ENCODE results near the gene ABTB1. TPM values are rescaled to one million over a fixed set of nuclear protein-coding genes. Genes with fewer than 3 reads are reported as not detected.

Gene ABTB1
- total and polyA plus RNA-seq, 7 donors = 18.0 to 75.3 (median 36.5) TPM

DNA sequence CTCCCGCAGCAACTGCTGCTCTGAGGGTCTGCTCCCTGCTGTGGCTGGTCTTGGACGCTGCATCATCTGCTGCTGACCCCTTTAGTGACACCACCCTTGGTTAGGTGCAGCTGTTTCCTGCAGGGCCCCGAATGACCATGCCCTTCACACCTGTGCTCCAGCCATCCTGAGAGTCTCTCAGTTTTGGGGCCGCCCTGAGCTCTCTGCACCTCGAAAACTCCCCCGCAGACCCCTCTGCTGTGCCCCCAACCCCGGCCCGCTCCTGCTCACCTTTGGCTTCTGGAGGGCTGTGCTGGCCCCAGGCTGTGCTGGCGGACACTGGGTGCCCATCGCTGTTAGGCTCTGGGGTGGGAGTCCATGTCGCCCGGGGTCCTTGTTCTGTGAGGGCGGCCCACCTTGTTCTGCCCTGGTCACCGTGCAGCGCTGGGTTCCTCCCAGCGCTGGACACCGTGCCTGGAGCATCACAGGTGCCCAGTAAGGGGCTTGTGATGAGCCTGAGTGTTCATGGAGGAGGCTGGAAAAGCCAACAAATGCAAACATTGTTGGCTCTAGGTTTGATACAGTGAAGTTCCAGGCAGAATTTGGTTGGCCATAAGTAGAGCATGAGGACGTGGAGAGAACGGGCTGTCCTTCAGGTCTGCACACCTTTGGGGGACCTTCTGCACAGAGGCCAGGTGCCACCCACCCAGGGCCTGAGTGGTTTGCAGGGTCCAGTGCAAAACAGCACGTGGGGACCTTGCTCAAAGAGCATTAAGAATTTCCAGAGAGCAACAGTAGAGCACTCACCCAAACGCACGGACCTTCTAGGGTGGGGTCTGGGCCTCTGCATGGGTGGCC lies 12.3 kb downstream of the ABTB1 start:
- TF ChIP-seq POLR2AphosphoS5 (IDR thresholded peaks at IDR 0.05) (peak in 1 of 4 donors; percentile 4), POLR2A (IDR thresholded peaks at IDR 0.05) (no peak)
- no peaks in the 10 kb centered on the region for H3K27me3 ChIP-seq
- WGBS, 2 donors = 72 to 80% methylated on average over 22 of the region's 22 CpGs
- H3K4me3 ChIP-seq = no peak overlapping the region
- H3K4me1 ChIP-seq = peaks cover 0 to 26% (median 25%) of the 10 kb centered on the region in 4 donors
- intact Hi-C loops (cut with DNase I) = loop anchor here (10.0 kb wide), 1 partner anchor 230 kb away; the partner anchor contains the start of gene KBTBD12
- H3K27ac ChIP-seq = no peak overlapping the region
- DNase-seq = peak; percentile 63
- H3K36me3 ChIP-seq = peaks cover 0 to 4% (median 0%) of the 10 kb centered on the region in 4 donors
- no peaks in the 10 kb centered on the region for H3K9me3 ChIP-seq

DNA sequence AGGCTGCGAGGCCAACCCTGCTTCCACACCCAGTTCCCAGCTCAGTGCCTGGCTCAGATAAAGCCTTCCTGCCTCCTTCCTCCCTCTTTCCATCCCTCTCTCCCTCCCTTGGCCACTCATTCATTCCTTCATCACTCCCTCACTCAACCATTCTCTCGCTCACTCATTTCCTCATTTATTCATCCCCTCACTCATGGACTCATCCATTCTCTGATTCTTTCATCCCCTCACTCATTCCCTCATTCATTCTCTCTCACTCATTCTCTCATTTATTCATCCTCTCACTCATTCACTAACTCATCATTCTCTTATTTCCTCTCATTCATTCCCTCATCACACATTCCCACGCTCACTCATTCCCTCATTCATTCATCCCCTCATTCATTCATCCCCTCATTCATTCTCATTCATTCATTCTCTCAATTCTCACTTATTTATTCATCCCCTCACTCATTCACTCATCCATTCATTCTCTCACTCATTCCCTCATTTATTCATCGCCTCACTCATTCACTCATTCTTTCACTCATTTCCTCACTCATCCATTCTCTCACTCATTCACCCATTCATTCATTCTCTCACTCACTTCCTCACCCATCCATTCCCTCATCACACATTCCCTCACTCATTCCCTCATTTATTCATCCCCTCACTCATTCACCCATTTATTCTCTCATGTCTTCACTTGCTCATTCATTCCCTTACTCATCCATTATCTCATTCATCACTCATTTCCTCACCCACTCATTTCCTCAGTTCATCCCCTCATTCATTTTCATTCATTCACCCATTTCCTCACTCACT lies 13.2 kb downstream of the ABTB1 start:
- TF ChIP-seq POLR2A (IDR thresholded peaks at IDR 0.05) = no peak
- TF ChIP-seq, protein P1, sequence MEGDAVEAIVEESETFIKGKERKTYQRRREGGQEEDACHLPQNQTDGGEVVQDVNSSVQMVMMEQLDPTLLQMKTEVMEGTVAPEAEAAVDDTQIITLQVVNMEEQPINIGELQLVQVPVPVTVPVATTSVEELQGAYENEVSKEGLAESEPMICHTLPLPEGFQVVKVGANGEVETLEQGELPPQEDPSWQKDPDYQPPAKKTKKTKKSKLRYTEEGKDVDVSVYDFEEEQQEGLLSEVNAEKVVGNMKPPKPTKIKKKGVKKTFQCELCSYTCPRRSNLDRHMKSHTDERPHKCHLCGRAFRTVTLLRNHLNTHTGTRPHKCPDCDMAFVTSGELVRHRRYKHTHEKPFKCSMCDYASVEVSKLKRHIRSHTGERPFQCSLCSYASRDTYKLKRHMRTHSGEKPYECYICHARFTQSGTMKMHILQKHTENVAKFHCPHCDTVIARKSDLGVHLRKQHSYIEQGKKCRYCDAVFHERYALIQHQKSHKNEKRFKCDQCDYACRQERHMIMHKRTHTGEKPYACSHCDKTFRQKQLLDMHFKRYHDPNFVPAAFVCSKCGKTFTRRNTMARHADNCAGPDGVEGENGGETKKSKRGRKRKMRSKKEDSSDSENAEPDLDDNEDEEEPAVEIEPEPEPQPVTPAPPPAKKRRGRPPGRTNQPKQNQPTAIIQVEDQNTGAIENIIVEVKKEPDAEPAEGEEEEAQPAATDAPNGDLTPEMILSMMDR (IDR thresholded peaks at IDR 0.05) = no peak
- TF ChIP-seq EP300 (IDR thresholded peaks at IDR 0.05) = no peak
- TF ChIP-seq POLR2AphosphoS5 (IDR thresholded peaks at IDR 0.05) = no peak
- H3K4me3 ChIP-seq = no peak overlapping the region
- no peaks in the 10 kb centered on the region for H3K27me3 ChIP-seq
- no peak for DNase-seq
- peaks cover 0 to 34% (median 33%) of the 10 kb centered on the region in 4 donors for H3K4me1 ChIP-seq
- H3K27ac ChIP-seq = no peak overlapping the region
- H3K36me3 ChIP-seq = no peaks in the 10 kb centered on the region
- WGBS, 2 donors = 76 to 80% methylated on average over 4 of the region's 4 CpGs
- H3K9me3 ChIP-seq = no peaks in the 10 kb centered on the region
- intact Hi-C loops (cut with DNase I) = loop anchor here (10.0 kb wide), 1 partner anchor 229 kb away; the partner anchor contains the start of gene KBTBD12

- intact Hi-C loops (cut with DNase I) = loop anchor here (10.0 kb wide), 1 partner anchor 228 kb away; the partner anchor contains the start of gene KBTBD12
- TF ChIP-seq, protein P1 (IDR thresholded peaks at IDR 0.05) = no peak
- TF ChIP-seq POLR2AphosphoS5 (IDR thresholded peaks at IDR 0.05) (no peak), POLR2A (IDR thresholded peaks at IDR 0.05) (no peak), EP300 (IDR thresholded peaks at IDR 0.05) (no peak)
Observed at GRCh38 chr3:127686512-127686894, 13.8 kb downstream of the ABTB1 start.

DNA sequence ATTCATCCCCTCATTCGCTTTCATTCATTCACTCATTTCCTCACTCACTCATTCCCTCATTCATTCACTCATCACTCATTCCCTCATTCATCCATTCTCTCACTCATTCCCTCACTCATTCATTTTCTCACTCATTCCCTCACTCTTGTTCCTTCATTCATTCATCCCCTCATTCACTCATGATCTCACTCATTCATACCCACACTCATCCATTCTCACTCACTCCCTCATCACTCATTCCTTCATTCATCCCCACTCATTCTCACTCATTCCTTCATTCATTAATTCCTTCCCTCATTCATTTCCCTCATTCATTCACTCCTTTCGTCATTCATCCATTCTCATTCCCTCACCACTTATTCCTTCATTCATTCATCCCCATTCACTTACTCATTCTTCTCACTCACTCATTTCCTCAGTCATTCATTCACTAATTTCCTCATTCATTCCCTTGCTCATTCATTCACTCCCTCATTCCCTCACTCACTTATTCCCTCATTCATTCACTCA lies 14.5 kb downstream of the ABTB1 start:
- H3K27ac ChIP-seq = peak overlapping the region in 1 of 4 donors; percentile 86
- DNase-seq = no peak
- H3K36me3 ChIP-seq = peaks cover 0 to 3% (median under 1%) of the 10 kb centered on the region in 4 donors
- H3K4me1 ChIP-seq = peaks cover 0 to 39% (median 36%) of the 10 kb centered on the region in 4 donors
- TF ChIP-seq POLR2A (IDR thresholded peaks at IDR 0.05) (no peak), POLR2AphosphoS5 (IDR thresholded peaks at IDR 0.05) (no peak), EP300 (IDR thresholded peaks at IDR 0.05) (no peak)
- TF ChIP-seq, protein P1 (IDR thresholded peaks at IDR 0.05) = no peak
- no peaks in the 10 kb centered on the region for H3K9me3 ChIP-seq
- WGBS, 2 donors = 97 to 98% methylated on average over 2 of the region's 2 CpGs
- no peaks in the 10 kb centered on the region for H3K27me3 ChIP-seq
- intact Hi-C loops (cut with DNase I) = loop anchor here (10.0 kb wide), 1 partner anchor 228 kb away; the partner anchor contains the start of gene KBTBD12
- H3K4me3 ChIP-seq = no peak overlapping the region

More at GRCh38 chr3:127686512-127686894, 13.8 kb downstream of the ABTB1 start:
- no peak for DNase-seq
- Histone ChIP-seq H3K4me1 (peaks cover 0 to 39% (median 36%) of the 10 kb centered on the region in 4 donors), H3K9me3 (no peaks in the 10 kb centered on the region), H3K4me3 (no peak overlapping the region), H3K27me3 (no peaks in the 10 kb centered on the region), H3K36me3 (no peaks in the 10 kb centered on the region), H3K27ac (no peak overlapping the region)

Data from sigmoid colon (tissue), 7 donors.